HCT116 (cell line): ENCODE results near the gene ALKBH7.

ENCODE experiments used
- CTCF ChIP-seq, 3 experiments: fragments of 200-600 bp in 1 of 3; sonication (generic) in 1 of 3; IDR thresholded peaks in 2 of 3; conservative IDR thresholded peaks in 1 of 3; 2 replicates each; pipeline ENCODE4 v1.5.1; 2012 to 2017; ENCODE audit warnings: low read depth in 2 of 3, low read length in 2 of 3, antibody characterized with exemption in 1 of 3, borderline replicate concordance in 1 of 3, control low read depth in 1 of 3, mild to moderate bottlenecking in 1 of 3, mixed read lengths in 1 of 3, mixed run types in 1 of 3, moderate library complexity in 1 of 3; ENCODE audit not compliant: insufficient read depth in 1 of 3
- POLR2A ChIP-seq: IDR thresholded peaks from 2 replicates; pipeline ENCODE4 v1.7.0; 2011; ENCODE audit warnings: borderline replicate concordance; ENCODE audit not compliant: insufficient read depth, insufficient read length; ENCODE audit errors: extremely low read depth

GRCh38 chr19:6359568-6360341 lies 12.8 kb upstream of the ALKBH7 start:
- TF ChIP-seq CTCF (IDR thresholded peaks at IDR 0.05 in 2 of 3, conservative IDR thresholded peaks at IDR 0.05 in 1 of 3; ENCODE audit: borderline replicate concordance in 1 of 3, insufficient read depth in 1 of 3, low read depth in 2 of 3, low read length in 2 of 3) (no peak), POLR2A (no peak)
